Measurements from ENCODE around the gene MPZL2.

- TF ChIP-seq POLR2AphosphoS5 (IDR thresholded peaks at IDR 0.05; ENCODE audit: low read depth) (no peak), CTCF (IDR thresholded peaks at IDR 0.05; ENCODE audit: insufficient read depth, low read length) (no peak), GABPA (IDR thresholded peaks at IDR 0.05; ENCODE audit: low read depth) (no peak)
Observed at GRCh38 chr11:118252688-118253087, 11.4 kb downstream of the MPZL2 start.

Data from HL-60 (cell line).